AG09309 (cell line): ENCODE data around the gene CNKSR1.

Experiments
- DNase-seq: peaks from one replicate; pipeline ENCODE4 v3.0.0-alpha.2; 2010; ENCODE audit warnings: low read depth
- H3K4me3 ChIP-seq: 2 replicates; pipeline ENCODE4 v1.5.1; 2011; ENCODE audit warnings: mild to moderate bottlenecking, low read depth, low read length, moderate library complexity; ENCODE audit not compliant: control insufficient read depth
- TF ChIP-seq, protein P1 (sequence below): IDR thresholded peaks from 2 replicates; pipeline ENCODE4 v1.5.1; 2011; ENCODE audit warnings: mild to moderate bottlenecking, low read depth, low read length, inconsistent platforms; ENCODE audit not compliant: insufficient read depth, control insufficient read depth; ENCODE audit errors: missing control alignments

Gene CNKSR1

GRCh38 chr1:26170472-26170821 is 6.8 kb upstream of the CNKSR1 start:
- DNase-seq, result no peak
- peak overlapping the region; percentile 94 for H3K4me3 ChIP-seq
- TF ChIP-seq, protein P1, sequence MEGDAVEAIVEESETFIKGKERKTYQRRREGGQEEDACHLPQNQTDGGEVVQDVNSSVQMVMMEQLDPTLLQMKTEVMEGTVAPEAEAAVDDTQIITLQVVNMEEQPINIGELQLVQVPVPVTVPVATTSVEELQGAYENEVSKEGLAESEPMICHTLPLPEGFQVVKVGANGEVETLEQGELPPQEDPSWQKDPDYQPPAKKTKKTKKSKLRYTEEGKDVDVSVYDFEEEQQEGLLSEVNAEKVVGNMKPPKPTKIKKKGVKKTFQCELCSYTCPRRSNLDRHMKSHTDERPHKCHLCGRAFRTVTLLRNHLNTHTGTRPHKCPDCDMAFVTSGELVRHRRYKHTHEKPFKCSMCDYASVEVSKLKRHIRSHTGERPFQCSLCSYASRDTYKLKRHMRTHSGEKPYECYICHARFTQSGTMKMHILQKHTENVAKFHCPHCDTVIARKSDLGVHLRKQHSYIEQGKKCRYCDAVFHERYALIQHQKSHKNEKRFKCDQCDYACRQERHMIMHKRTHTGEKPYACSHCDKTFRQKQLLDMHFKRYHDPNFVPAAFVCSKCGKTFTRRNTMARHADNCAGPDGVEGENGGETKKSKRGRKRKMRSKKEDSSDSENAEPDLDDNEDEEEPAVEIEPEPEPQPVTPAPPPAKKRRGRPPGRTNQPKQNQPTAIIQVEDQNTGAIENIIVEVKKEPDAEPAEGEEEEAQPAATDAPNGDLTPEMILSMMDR, result no peak

- no peak for DNase-seq
- TF ChIP-seq, protein P1, result no peak
- peak within 1 kb of the TSS; percentile 94 for H3K4me3 ChIP-seq
Measured at GRCh38 chr1:26171084-26172072, 5.9 kb upstream of the CNKSR1 start, which contains the start of gene ZNF593OS. Gene ZNF593OS (minus strand): TSS chr1:26171832. CDS start chr1:26171661, 171 bp downstream.

- DNase-seq, result no peak
- H3K4me3 ChIP-seq, result no peak overlapping the region
- TF ChIP-seq, protein P1, result no peak
Measured at GRCh38 chr1:26175346-26175745, 1.9 kb upstream of the CNKSR1 start.

- H3K4me3 ChIP-seq, result no peak overlapping the region
- TF ChIP-seq, protein P1, result no peak
- no peak for DNase-seq
Measured at GRCh38 chr1:26180010-26180506, 2.8 kb downstream of the CNKSR1 start.

GRCh38 chr1:26181586-26182382 is 4.5 kb downstream of the CNKSR1 start:
- H3K4me3 ChIP-seq, result no peak overlapping the region
- TF ChIP-seq, protein P1, result no peak
- DNase-seq, result no peak

DNA sequence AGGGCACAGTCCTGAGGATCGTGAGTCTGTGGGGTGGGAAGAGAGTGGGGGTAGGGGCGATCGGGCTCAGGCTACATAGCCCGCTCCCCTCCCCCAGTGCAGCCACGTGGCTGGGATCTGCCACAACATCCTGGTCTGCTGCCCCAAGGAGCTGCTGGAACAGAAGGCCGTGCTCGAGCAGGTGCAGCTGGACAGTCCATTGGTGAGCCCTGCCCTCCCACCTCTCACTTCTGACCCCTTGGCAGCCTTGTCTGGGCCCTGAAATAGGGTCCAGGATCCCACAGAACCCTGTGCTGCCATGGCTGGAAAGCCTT is 5.0 kb downstream of the CNKSR1 start:
- no peak for DNase-seq
- no peak overlapping the region for H3K4me3 ChIP-seq
- TF ChIP-seq, protein P1, result no peak
